SKM-1 (cell line): Measurements from ENCODE around the gene CAMK1D.

Experiments
- DNase-seq: peaks from one replicate; lab custom pipeline; 2025; ENCODE audit not compliant: unreplicated experiment; lab: John Stamatoyannopoulos, UW

Gene CAMK1D

GRCh38 chr10:12780634-12781601 lies 431.6 kb downstream of the CAMK1D start:
- DNase-seq, result no peak

GRCh38 chr10:12781976-12782375 lies 432.6 kb downstream of the CAMK1D start:
- DNase-seq, result no peak

GRCh38 chr10:12782537-12782936 lies 433.2 kb downstream of the CAMK1D start:
- DNase-seq, result no peak

DNA sequence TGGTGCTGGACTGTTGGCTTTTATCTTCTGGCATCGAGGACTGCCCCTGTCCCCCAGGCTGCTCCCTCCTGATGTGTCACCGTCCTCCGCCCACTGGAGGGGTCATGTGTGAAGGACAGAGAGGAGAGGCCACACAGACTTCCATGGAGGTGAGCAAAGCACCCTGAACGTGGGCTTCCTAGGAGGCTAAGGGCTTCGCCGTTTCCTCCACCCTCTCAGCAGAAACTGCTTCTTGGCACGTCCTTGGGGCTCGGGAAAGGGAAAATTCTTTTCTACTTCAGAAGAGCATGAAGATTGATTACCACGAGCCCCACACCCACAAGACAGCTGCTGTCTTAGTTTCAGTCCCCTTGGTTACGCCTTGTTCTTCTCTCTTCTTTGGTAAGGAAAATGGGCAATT lies 433.9 kb downstream of the CAMK1D start:
- DNase-seq, result no peak

DNA sequence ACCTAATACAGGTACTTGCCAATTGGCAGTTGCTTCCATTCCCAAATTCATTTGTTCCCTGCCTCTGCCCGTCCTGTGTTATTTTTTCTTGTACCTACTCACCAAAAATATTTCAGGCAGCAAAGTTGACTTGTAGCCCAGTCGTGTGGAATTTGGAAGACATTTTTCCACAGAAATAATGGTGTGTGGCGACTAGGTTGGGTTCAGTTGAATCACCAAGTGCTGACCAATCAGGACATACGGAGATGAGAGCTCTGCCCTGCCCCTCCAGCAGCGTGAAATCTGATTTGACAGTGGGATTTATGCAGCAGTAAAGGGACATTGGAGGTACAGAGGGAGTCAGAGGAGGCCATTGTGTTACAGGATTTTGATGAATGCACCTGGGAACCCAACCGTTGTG lies 435.3 kb downstream of the CAMK1D start:
- no peak for DNase-seq

GRCh38 chr10:12785415-12785831 lies 436.1 kb downstream of the CAMK1D start:
- DNase-seq, result no peak

DNA sequence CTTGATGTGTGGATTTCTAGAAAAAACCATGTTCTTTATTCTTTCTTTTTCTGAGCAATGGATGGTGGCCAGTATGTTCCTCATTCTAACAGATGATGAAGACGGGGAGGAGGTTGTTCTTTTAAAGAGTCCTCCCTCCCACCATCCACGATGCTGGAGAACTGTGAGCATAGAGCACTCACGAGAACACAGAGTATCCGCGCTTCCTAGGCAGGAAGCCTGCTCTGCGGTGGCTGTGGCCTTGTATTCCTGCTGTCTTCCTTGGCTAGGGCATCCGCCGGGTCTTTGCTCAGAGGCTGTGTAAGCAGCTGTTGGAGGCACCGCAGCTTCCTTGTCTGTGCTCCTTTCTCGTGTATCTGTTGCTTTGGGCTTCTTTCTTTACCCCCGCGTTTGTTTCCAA lies 437.9 kb downstream of the CAMK1D start:
- no peak for DNase-seq

DNA sequence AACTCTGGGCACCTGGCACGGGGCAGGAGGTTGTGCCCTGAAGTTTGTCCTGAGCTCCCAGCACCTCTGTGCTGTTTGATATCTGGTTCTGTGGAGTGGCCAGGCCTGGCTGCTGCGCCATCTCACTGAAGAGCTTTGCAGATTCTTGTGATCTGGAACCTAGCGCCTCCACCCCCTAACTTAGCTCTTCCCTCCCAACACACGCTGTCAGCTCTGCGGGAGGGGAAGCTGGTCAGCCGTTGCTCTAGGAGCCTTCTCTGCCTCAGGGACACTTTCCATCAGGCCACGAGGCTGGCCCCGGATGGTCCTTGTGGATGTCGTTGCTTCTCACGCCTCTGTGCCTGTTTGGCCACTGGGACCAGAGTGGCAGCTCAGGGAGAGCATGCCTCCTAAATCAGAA lies 438.9 kb downstream of the CAMK1D start:
- no peak for DNase-seq

DNA sequence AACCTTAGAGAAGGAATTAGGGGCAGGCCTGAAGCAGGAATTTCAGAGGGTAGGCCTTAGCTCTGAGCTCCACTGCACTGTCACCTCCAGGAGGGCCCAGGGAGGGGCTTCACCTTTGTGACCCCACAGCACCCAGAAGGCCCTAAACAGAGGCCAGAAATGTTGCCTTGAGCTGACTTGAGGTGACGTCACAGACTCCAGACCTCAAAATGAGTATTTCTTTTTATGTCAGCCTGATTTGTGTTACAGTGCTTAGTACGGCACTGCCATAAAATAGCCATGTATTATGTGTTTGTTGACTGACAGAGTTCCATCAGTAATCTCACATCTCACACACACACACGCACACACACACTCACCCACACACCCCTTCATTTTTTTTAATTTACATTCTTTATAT lies 440.9 kb downstream of the CAMK1D start:
- no peak for DNase-seq

GRCh38 chr10:12791728-12792127 lies 442.4 kb downstream of the CAMK1D start:
- DNase-seq, result no peak

- no peak for DNase-seq
Observed at GRCh38 chr10:12792889-12793556, 443.7 kb downstream of the CAMK1D start.

DNA sequence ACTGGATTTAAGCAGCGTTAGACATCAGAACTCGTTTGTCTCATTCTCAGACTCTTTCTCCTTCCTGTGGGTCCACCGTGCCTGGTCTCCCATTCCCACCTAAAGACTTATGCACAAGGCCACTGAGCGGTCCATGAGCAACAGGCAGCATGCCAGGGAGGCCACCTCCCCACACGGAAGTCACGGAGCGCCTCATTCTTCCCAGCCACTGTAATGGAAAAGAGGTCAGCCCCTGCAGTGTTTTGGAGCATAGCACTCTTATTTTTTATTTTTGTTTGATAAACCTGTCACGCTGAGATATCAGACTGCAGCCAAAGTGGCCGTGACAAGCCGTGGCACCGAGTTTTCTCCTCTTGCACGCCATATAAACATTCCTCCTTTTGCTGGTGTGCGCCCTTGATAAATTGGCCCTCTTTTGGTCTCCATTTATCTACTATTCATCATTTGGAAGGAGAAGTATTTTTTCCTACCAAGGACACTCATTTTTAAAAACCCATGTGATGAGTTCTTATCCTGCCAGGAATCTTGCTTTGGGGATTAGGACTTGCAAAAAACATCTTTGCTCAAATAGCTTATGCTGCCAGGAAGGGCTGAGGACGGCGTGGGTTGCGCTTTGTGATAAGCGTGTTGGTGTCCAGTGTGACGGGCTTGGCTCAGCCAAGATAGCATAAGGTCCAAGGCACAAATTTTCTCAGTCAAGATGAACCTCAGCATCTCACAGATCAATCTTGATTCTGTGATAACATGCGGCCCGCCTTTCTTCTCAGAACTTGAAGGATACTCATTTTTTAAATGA lies 446.2 kb downstream of the CAMK1D start:
- DNase-seq, result no peak

DNA sequence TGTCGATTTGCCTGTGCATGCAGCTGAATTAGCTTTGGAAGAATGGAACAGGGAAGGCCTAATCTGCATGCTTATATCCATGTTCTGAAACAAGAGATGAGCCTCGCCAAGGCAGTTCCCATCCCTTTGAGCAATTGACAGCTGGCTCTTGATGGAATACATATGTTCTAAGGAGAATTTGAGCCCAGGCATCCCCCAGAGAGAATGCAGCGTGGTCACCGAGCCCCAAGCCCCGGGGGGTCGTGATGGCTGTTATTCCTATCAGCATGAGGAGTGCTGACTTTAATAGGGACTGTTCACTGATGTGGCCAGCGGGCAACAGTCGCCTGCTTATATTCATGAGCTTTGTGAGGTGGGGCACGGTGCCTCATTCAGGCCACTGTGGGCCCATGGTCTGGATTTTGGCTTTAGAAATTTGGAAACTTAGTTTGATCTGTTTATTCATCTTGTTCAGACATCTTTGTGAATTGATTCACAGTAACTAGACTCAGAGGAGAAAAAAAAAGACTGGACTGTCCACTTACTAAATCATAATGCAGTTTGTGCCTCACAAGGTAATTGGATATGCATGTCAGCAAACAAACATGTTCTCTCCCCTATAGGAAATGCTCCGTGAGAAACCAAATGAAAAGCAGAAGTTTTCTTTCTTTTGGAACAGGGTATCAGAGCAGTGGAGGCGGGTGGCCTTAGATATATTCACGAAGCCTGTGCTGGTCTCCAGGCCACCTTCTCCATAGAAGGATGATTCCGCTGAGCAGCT lies 447.2 kb downstream of the CAMK1D start:
- DNase-seq, result no peak

GRCh38 chr10:12797471-12798262 lies 448.3 kb downstream of the CAMK1D start:
- no peak for DNase-seq

- no peak for DNase-seq
Observed at GRCh38 chr10:12799144-12799543, 449.8 kb downstream of the CAMK1D start.

GRCh38 chr10:12799714-12800113 lies 450.4 kb downstream of the CAMK1D start:
- DNase-seq, result no peak

DNA sequence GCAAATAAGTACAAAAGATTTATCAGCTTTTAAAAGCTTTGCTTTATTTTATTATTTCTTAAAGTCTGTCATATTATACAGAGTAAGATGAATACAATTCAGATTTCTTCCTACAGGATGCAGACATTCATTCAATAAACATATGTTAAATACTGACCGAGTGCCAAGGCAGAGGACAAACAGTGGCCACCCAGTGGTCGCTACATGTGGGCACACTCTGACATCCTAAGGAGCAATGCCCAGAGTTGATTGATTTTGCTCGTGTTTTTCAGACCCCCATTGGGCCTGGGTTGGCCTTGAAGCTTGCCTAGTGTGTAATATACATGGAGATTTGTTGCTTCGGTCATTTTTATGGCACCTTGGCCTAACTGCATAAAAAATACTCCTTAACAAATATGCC lies 451.0 kb downstream of the CAMK1D start:
- DNase-seq, result no peak

GRCh38 chr10:12801214-12802087 lies 452.1 kb downstream of the CAMK1D start:
- no peak for DNase-seq

DNA sequence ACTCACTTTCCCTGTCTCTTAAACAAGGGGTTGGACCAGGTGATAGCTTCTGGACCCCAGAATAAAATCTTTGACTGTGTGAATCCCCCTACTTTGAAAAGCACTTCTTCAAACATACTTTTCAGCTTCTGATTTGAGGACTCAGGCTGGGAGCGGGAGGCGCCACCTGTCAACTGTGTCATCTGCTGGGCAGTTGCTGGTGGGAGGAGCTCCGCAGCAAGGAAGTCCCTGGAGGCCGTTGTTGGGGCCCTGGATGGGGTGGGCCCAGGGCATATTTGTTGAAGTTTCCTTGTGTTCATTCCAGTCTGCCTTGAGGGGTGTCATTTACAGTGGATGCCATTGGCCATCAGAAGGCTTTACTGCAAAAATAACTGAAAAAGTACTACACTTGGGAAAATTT lies 454.4 kb downstream of the CAMK1D start:
- no peak for DNase-seq
